SK-N-SH (cell line): Measurements from ENCODE around the gene USP47. TPM values are rescaled to one million over a fixed set of nuclear protein-coding genes. Genes with fewer than 3 reads are reported as not detected.

Experiments
- CTCF ChIA-PET: fragments of 300-600, 350-600 bp; formaldehyde crosslinking; extraction: SDS; loops from one replicate; lab custom pipeline; 2021; lab: Yijun Ruan, JAX
- POLR2A ChIA-PET: fragments of 350-600 bp; sonication (Branson Sonifier 250); formaldehyde crosslinking; extraction: SDS; loops from one replicate; lab custom pipeline; 2020; ENCODE audit warnings: antibody characterized with exemption, inconsistent platforms; lab: Yijun Ruan, JAX
- DNase-seq: peaks from one replicate; pipeline ENCODE4 v3.0.0; 2012
- H2AFZ ChIP-seq: fragments of 200-600 bp; sonication (generic); 2 replicates; pipeline ENCODE4 v1.8.1; 2016; ENCODE audit warnings: antibody characterized with exemption, mild to moderate bottlenecking, low read depth
- H3F3A ChIP-seq: fragments of 200-600 bp; sonication (generic); replicated peaks from 2 replicates; pipeline ENCODE3; 2016; ENCODE audit warnings: antibody characterized with exemption, mild to moderate bottlenecking; ENCODE audit not compliant: insufficient read depth
- H3K27ac ChIP-seq, 2 experiments: fragments of 200-500 bp in 1 of 2; fragments of 200-600 bp in 1 of 2; sonication (Bioruptor generic) in 1 of 2; sonication (generic), shearing (Covaris generic) in 1 of 2; 2 replicates each; pipeline versions ENCODE4 v1.5.1 to v1.6.1; 2014 to 2016; ENCODE audit warnings: low read depth in 2 of 2, inconsistent platforms in 1 of 2, low read length in 1 of 2, mild to moderate bottlenecking in 1 of 2, mixed read lengths in 1 of 2
- H3K27me3 ChIP-seq: fragments of 200-600 bp; sonication (generic), shearing (Covaris generic); 2 replicates; pipeline ENCODE4 v1.6.1; 2016; ENCODE audit warnings: mixed run types; ENCODE audit not compliant: insufficient read depth
- H3K36me3 ChIP-seq, 2 experiments: fragments of 200-500 bp in 1 of 2; fragments of 200-600 bp in 1 of 2; sonication (Bioruptor generic) in 1 of 2; sonication (generic) in 1 of 2; replicated peaks in 1 of 2; 2 replicates each; pipeline versions ENCODE3 to v1.5.1; 2014 to 2016; ENCODE audit warnings: low read length in 1 of 2, mild to moderate bottlenecking in 1 of 2; ENCODE audit not compliant: insufficient read depth in 2 of 2, control insufficient read depth in 1 of 2
- H3K4me1 ChIP-seq, 2 experiments: fragments of 200-500 bp in 1 of 2; fragments of 200-600 bp in 1 of 2; sonication (Bioruptor generic) in 1 of 2; sonication (generic), shearing (Covaris generic) in 1 of 2; 2 replicates each; pipeline versions ENCODE4 v1.5.1 to v1.6.1; 2014 to 2016; ENCODE audit warnings: low read depth in 1 of 2, low read length in 1 of 2, mixed run types in 1 of 2; ENCODE audit not compliant: insufficient read depth in 2 of 2, control insufficient read depth in 1 of 2
- H3K4me2 ChIP-seq: fragments of 200-600 bp; sonication (generic), shearing (Covaris generic); 2 replicates; pipeline ENCODE4 v1.6.1; 2017; ENCODE audit warnings: mixed run types
- H3K4me3 ChIP-seq, 2 experiments: fragments of 200-500 bp in 1 of 2; fragments of 200-600 bp in 1 of 2; sonication (Bioruptor generic) in 1 of 2; sonication (generic), shearing (Covaris generic) in 1 of 2; 2 replicates each; pipeline versions ENCODE4 v1.5.1 to v1.8.1; 2014 to 2016; ENCODE audit warnings: low read depth in 2 of 2, inconsistent platforms in 1 of 2, low read length in 1 of 2, mild to moderate bottlenecking in 1 of 2, mixed read lengths in 1 of 2, moderate library complexity in 1 of 2
- H3K79me2 ChIP-seq: fragments of 200-600 bp; sonication (generic); 2 replicates; pipeline ENCODE4 v1.8.1; 2017; ENCODE audit warnings: mild to moderate bottlenecking; ENCODE audit not compliant: insufficient read depth
- H3K9ac ChIP-seq: fragments of 200-600 bp; sonication (generic); 2 replicates; pipeline ENCODE4 v1.6.1; 2017; ENCODE audit warnings: mixed run types
- H3K9me2 ChIP-seq: fragments of 200-600 bp; sonication (generic); 2 replicates; pipeline ENCODE4 v1.6.1; 2017; ENCODE audit warnings: mixed run types
- H3K9me3 ChIP-seq: fragments of 200-600 bp; sonication (generic); 2 replicates; pipeline ENCODE4 v1.6.1; 2017; ENCODE audit warnings: mixed run types, mild to moderate bottlenecking, moderate library complexity
- H4K20me1 ChIP-seq: fragments of 200-600 bp; sonication (generic); 2 replicates; pipeline ENCODE4 v1.6.1; 2017; ENCODE audit warnings: mild to moderate bottlenecking, mixed run types; ENCODE audit not compliant: insufficient read depth
- CHD2 ChIP-seq: fragments of 150-350 bp; IDR thresholded peaks from 2 replicates; pipeline ENCODE4 v1.6.1; 2018; ENCODE audit warnings: low read length; ENCODE audit not compliant: partially characterized antibody
- ELF1 ChIP-seq: IDR thresholded peaks from 2 replicates; pipeline ENCODE4 v1.4.0; 2012
- FOXJ3 ChIP-seq: sonication (generic); formaldehyde crosslinking; IDR thresholded peaks from 2 replicates; pipeline ENCODE4 v1.5.1; 2020; ENCODE audit warnings: mild to moderate bottlenecking, missing genetic modification reagents
- FOXM1 ChIP-seq: IDR thresholded peaks from 2 replicates; pipeline ENCODE4 v1.4.0; 2012; ENCODE audit warnings: low read depth, mild to moderate bottlenecking
- MAX ChIP-seq: IDR thresholded peaks from 2 replicates; pipeline ENCODE4 v1.4.0; 2012; ENCODE audit warnings: low read depth
- MEF2A ChIP-seq: IDR thresholded peaks from 2 replicates; pipeline ENCODE4 v1.4.0; 2012; ENCODE audit warnings: low read depth, borderline replicate concordance
- POLR2AphosphoS5 ChIP-seq: IDR thresholded peaks from 2 replicates; pipeline ENCODE4 v1.6.1; 2012; ENCODE audit warnings: low read depth, low read length
- SIN3A ChIP-seq: IDR thresholded peaks from 2 replicates; pipeline ENCODE4 v1.6.1; 2012; ENCODE audit warnings: low read depth, mild to moderate bottlenecking, low read length, moderate library complexity, borderline replicate concordance
- TCF12 ChIP-seq: IDR thresholded peaks from 2 replicates; pipeline ENCODE4 v1.4.0; 2012
- TEAD4 ChIP-seq: IDR thresholded peaks from 2 replicates; pipeline ENCODE4 v1.4.0; 2012; ENCODE audit warnings: mild to moderate bottlenecking, borderline replicate concordance; ENCODE audit not compliant: insufficient read depth
- USF1 ChIP-seq: IDR thresholded peaks from 2 replicates; pipeline ENCODE4 v1.4.0; 2012; ENCODE audit warnings: low read depth, borderline replicate concordance
- YY1 ChIP-seq: IDR thresholded peaks from 2 replicates; pipeline ENCODE4 v1.4.0; 2012; ENCODE audit warnings: low read depth, mild to moderate bottlenecking
- WGBS: methylation state at CpG from one replicate; pipeline ENCODE4 v1.1.6; 2017; ENCODE audit warnings: low lambda C conversion rate; 5-methylcytosine and 5-hydroxymethylcytosine counted together
- polyA plus RNA-seq, 3 experiments: library from polyadenylated mRNA; depleted of rRNA; stranded (reverse); fragments of >200 nt; gene quantifications; 2 replicates each; pipeline ENCODE4 v1.2.3, GENCODE V29; 2012

The USP47 gene
- polyA plus RNA-seq, 1 of the 3 experiments (the other 2 are of a cell fraction): 10.3 TPM

- 85% methylated on average over 2 of the region's 2 CpGs for WGBS
- Histone ChIP-seq H2AFZ (no peak overlapping the region), H3K79me2 (no peaks in the 10 kb centered on the region), H4K20me1 (no peaks in the 10 kb centered on the region), H3F3A (peaks cover 4% of the 10 kb centered on the region), H3K9me3 (no peaks in the 10 kb centered on the region), H3K9ac (no peak overlapping the region), H3K4me2 (no peak overlapping the region), H3K36me3 (no peaks in the 10 kb centered on the region), H3K27me3 (no peaks in the 10 kb centered on the region), H3K4me1 (peaks cover 0 to 5% of the 10 kb centered on the region in 2 experiments; a peak in 2 of 4 replicates), H3K4me3 (no peak overlapping the region), H3K27ac (no peak overlapping the region), H3K9me2 (no peaks in the 10 kb centered on the region)
- CTCF ChIA-PET: no interaction called here
- DNase-seq: no peak
- POLR2A ChIA-PET: no interaction called here
- TF ChIP-seq MEF2A (no peak), SIN3A (no peak), TEAD4 (no peak), YY1 (no peak), TCF12 (no peak), FOXM1 (no peak), CHD2 (no peak)
These were observed 5.0 kb upstream of the USP47 start for GRCh38 chr11:11836676-11837231.

GRCh38 chr11:11839718-11840117, 2.1 kb upstream of the USP47 start:
- peaks cover 20% of the 10 kb centered on the region for H4K20me1 ChIP-seq
- peaks cover 29% of the 10 kb centered on the region for H3K79me2 ChIP-seq
- peaks cover 26% of the 10 kb centered on the region for H3F3A ChIP-seq
- H3K4me3 ChIP-seq: no peak overlapping the region
- H3K27ac ChIP-seq: no peak overlapping the region
- DNase-seq: no peak
- no peak overlapping the region for H2AFZ ChIP-seq
- ChIA-PET CTCF (interaction anchor here (1.4 kb wide), 1 partner anchor 92 kb away, joined by 5 read pairs; no protein-coding TSS in a partner anchor), POLR2A (no interaction called here)
- H3K4me2 ChIP-seq: no peak overlapping the region
- no peaks in the 10 kb centered on the region for H3K9me3 ChIP-seq
- no peaks in the 10 kb centered on the region for H3K9me2 ChIP-seq
- peaks cover 9 to 12% of the 10 kb centered on the region in 2 experiments for H3K4me1 ChIP-seq
- no peak overlapping the region for H3K9ac ChIP-seq
- H3K27me3 ChIP-seq: no peaks in the 10 kb centered on the region
- TF ChIP-seq ELF1 (no peak), POLR2AphosphoS5 (no peak), TEAD4 (no peak), FOXJ3 (CRISPR knock-in tag) (no peak), USF1 (no peak), MAX (no peak), YY1 (no peak)
- H3K36me3 ChIP-seq: no peaks in the 10 kb centered on the region
